H1 (cell line): ENCODE measurements around the gene SMPX.

ENCODE experiments used
- EGR1 ChIP-seq: IDR thresholded peaks from 2 replicates; pipeline ENCODE4 v1.6.1; 2011; ENCODE audit warnings: low read depth, low read length, borderline replicate concordance
- EP300 ChIP-seq, 2 experiments: IDR thresholded peaks; 1 replicate in 1 of 2; 2 replicates in 1 of 2; pipeline ENCODE4 v1.6.1; 2011 to 2012; ENCODE audit warnings: low read depth in 2 of 2, low read length in 2 of 2, mild to moderate bottlenecking in 2 of 2, borderline replicate concordance in 1 of 2, inconsistent platforms in 1 of 2, moderate library complexity in 1 of 2
- KDM1A ChIP-seq: fragments of 200-600, 300-600 bp; sonication (generic); IDR thresholded peaks from 2 replicates; pipeline ENCODE4 v1.7.1; 2016; ENCODE audit warnings: mild to moderate bottlenecking, low read length, borderline replicate concordance

GRCh38 chrX:21699136-21699535, 58.8 kb downstream of the SMPX start:
- TF ChIP-seq EP300 (IDR thresholded peaks at IDR 0.05; ENCODE audit: borderline replicate concordance in 1 of 2, low read depth in 2 of 2, low read length in 2 of 2) (no peak), EGR1 (no peak), KDM1A (no peak)
